Osteocyte (in vitro differentiated cells): ENCODE measurements around the gene RHOT1. TPM values are rescaled to one million over a fixed set of nuclear protein-coding genes. Genes with fewer than 3 reads are reported as not detected.
A peak's percentile ranks its signal among the peaks of the same experiment; 100 is the strongest.
"Not testable (repeated sequence)": the region's sequence is repeated elsewhere in the genome, so short reads cannot be mapped to it uniquely, and the experiment has no call there.

Experiments
- DNase-seq: peaks from one replicate; pipeline ENCODE4 v3.0.0; 2021; ENCODE audit warnings: mixed read lengths; ENCODE audit not compliant: unreplicated experiment; ENCODE audit errors: extremely low spot score
- H3K27ac Mint-ChIP-seq: one replicate; pipeline ENCODE4 v1.8.0; 2021; ENCODE audit warnings: mild to moderate bottlenecking, mixed read lengths; ENCODE audit not compliant: unreplicated experiment
- H3K27me3 Mint-ChIP-seq: one replicate; pipeline ENCODE4 v1.8.0; 2021; ENCODE audit warnings: mixed read lengths; ENCODE audit not compliant: unreplicated experiment
- H3K36me3 Mint-ChIP-seq: one replicate; pipeline ENCODE4 v1.8.0; 2021; ENCODE audit warnings: mixed read lengths; ENCODE audit not compliant: unreplicated experiment
- H3K4me1 Mint-ChIP-seq: one replicate; pipeline ENCODE4 v1.8.0; 2021; ENCODE audit warnings: mixed read lengths; ENCODE audit not compliant: unreplicated experiment
- H3K4me3 Mint-ChIP-seq: one replicate; pipeline ENCODE4 v1.8.0; 2021; ENCODE audit warnings: mild to moderate bottlenecking, moderate library complexity, mixed read lengths; ENCODE audit not compliant: unreplicated experiment
- H3K9me3 Mint-ChIP-seq: one replicate; pipeline ENCODE4 v1.8.0; 2021; ENCODE audit warnings: mixed read lengths; ENCODE audit not compliant: unreplicated experiment
- total RNA-seq: library from RNA; stranded (reverse); gene quantifications from 2 replicates; pipeline ENCODE4 v1.2.1, GENCODE V29; 2021
- TF ChIP-seq, protein P1 (sequence below): fragments of 200-600 bp; sonication (generic); IDR thresholded peaks from 2 replicates; pipeline ENCODE4 v1.5.0; 2021; ENCODE audit warnings: antibody characterized with exemption, mild to moderate bottlenecking, moderate library complexity

Gene RHOT1
- total RNA-seq, 1 donor from 2014 or later, result 32.2 TPM

GRCh38 chr17:32261417-32261736 lies 119.1 kb downstream of the RHOT1 start:
- DNase-seq, result no peak
- H3K4me1 Mint-ChIP-seq, result peaks cover 21% of the 10 kb centered on the region
- peaks cover 53% of the 10 kb centered on the region for H3K27me3 Mint-ChIP-seq
- H3K4me3 Mint-ChIP-seq, result no peak overlapping the region
- TF ChIP-seq, protein P1, sequence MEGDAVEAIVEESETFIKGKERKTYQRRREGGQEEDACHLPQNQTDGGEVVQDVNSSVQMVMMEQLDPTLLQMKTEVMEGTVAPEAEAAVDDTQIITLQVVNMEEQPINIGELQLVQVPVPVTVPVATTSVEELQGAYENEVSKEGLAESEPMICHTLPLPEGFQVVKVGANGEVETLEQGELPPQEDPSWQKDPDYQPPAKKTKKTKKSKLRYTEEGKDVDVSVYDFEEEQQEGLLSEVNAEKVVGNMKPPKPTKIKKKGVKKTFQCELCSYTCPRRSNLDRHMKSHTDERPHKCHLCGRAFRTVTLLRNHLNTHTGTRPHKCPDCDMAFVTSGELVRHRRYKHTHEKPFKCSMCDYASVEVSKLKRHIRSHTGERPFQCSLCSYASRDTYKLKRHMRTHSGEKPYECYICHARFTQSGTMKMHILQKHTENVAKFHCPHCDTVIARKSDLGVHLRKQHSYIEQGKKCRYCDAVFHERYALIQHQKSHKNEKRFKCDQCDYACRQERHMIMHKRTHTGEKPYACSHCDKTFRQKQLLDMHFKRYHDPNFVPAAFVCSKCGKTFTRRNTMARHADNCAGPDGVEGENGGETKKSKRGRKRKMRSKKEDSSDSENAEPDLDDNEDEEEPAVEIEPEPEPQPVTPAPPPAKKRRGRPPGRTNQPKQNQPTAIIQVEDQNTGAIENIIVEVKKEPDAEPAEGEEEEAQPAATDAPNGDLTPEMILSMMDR, result no peak
- H3K27ac Mint-ChIP-seq, result no peak overlapping the region
- H3K36me3 Mint-ChIP-seq, result no peaks in the 10 kb centered on the region
- H3K9me3 Mint-ChIP-seq, result no peaks in the 10 kb centered on the region

GRCh38 chr17:32261936-32262510 lies 119.7 kb downstream of the RHOT1 start:
- no peak for DNase-seq
- Mint-ChIP-seq H3K36me3 (no peaks in the 10 kb centered on the region), H3K4me1 (peaks cover 22% of the 10 kb centered on the region), H3K27me3 (peaks cover 58% of the 10 kb centered on the region), H3K27ac (no peak overlapping the region), H3K9me3 (no peaks in the 10 kb centered on the region), H3K4me3 (no peak overlapping the region)
- TF ChIP-seq, protein P1, result no peak

DNA sequence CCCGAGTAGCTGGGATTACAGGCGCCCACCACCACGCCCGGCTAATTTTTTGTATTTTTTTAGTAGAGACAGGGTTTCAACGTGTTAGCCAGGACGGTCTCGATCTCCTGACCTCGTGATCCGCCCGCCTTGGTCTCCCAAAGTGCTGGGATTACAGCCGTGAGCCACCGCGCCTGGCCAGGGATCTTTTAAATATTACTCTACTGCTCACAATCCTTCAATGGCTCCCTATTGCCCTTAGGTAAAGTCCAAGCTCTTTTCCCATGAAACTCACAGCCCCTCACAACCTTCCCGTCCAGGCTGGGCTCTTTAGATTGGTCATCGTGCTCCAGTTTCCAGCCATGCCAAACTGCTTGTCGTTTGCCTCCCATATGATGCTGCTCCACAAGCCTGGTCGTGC lies 121.2 kb downstream of the RHOT1 start:
- H3K36me3 Mint-ChIP-seq, H3K4me3 Mint-ChIP-seq, H3K9me3 Mint-ChIP-seq, DNase-seq, H3K27ac Mint-ChIP-seq: not testable (repeated sequence)
- peaks cover 69% of the 10 kb centered on the region for H3K27me3 Mint-ChIP-seq
- H3K4me1 Mint-ChIP-seq, result peaks cover 29% of the 10 kb centered on the region

DNA sequence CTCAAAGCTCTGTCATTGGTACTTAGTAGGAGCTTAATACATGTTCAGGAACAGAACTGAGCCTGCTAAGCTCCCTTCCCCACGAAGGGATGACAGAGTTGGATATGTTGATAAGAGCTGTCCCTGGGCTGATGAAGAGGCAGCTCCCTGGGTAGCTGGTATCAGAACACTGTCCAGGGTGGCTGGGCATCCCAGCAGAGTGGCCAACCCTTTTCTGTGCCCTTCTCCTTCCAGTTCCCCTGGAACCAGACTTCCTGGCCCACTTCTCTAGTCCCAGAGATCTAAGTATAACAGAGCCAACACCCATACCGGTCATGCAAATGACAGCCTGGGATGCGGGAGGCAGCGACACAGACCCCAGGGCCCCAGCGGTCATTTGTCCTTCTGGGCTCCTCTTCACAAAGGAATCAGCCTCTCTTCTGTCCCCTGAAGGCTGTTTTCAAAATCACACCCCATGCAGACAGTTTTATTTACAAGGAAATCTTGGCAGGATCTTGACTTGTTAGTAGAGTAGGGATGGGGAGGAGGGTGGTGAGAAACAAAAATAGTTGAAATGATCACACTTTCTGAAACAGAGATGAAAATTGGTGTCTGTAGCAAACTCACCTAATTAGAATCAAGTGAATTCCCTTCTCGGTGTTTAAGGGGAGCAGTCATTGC lies 122.0 kb downstream of the RHOT1 start:
- no peaks in the 10 kb centered on the region for H3K36me3 Mint-ChIP-seq
- TF ChIP-seq, protein P1, result peak; percentile 18
- peak overlapping the region; percentile 40 for H3K4me3 Mint-ChIP-seq
- H3K4me1 Mint-ChIP-seq, result peaks cover 29% of the 10 kb centered on the region
- H3K9me3 Mint-ChIP-seq, result no peaks in the 10 kb centered on the region
- H3K27ac Mint-ChIP-seq, result no peak overlapping the region
- no peak for DNase-seq
- H3K27me3 Mint-ChIP-seq, result peaks cover 77% of the 10 kb centered on the region

- DNase-seq, result no peak
- Mint-ChIP-seq H3K4me1 (peaks cover 25% of the 10 kb centered on the region), H3K9me3 (no peaks in the 10 kb centered on the region), H3K27ac (no peak overlapping the region), H3K4me3 (peak overlapping the region; percentile 72), H3K36me3 (no peaks in the 10 kb centered on the region), H3K27me3 (peaks cover 77% of the 10 kb centered on the region)
- TF ChIP-seq, protein P1, result no peak
Observed at GRCh38 chr17:32264823-32265191, 122.5 kb downstream of the RHOT1 start.
